ENCODE results near the gene GSK3A.
"Not testable (repeated sequence)": the region's sequence is repeated elsewhere in the genome, so short reads cannot be mapped to it uniquely, and the experiment has no call there.

The GSK3A gene

GRCh38 chr19:42268704-42269477, 26.5 kb upstream of the GSK3A start, which contains the start of gene CIC:
Gene CIC (plus strand): TSS chr19:42269252. CDS start chr19:42271784, 2,532 bp downstream.
- DNase-seq (ENCODE audit: low read depth), result peak; percentile 100

GRCh38 chr19:42268142-42268703, 25.8 kb upstream of the GSK3A start:
- peak; percentile 99 for DNase-seq (ENCODE audit: low read depth)

DNA sequence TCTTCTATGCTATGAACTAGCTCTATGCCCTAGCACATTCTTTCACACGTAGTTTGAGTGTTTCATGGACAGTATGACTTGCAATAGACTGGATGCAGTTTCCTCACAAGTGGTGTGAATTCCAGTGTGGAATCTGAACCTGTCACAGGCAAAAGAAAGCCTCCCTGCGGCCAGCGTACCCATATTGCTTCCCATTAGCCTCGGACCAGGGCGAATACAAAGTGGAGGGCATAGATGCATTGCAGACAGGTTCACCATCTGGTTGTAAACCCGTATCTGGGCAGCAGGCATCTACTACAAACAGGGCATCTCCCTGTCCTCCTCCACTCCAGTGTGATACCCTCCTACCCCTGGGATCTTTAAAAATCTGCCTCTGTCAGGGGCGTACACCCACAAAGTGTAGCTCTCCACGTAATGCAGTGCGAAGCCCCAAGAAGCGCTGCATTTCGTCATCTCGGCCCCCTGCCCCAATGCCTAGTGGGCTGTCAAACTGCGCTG, 25.3 kb upstream of the GSK3A start:
- no peak for DNase-seq (ENCODE audit: low read depth)

GRCh38 chr19:42266928-42267603, 24.7 kb upstream of the GSK3A start:
- not testable (repeated sequence) for DNase-seq (ENCODE audit: low read depth)

GRCh38 chr19:42266105-42266504, 23.7 kb upstream of the GSK3A start:
- DNase-seq (ENCODE audit: low read depth), result not testable (repeated sequence)

DNA sequence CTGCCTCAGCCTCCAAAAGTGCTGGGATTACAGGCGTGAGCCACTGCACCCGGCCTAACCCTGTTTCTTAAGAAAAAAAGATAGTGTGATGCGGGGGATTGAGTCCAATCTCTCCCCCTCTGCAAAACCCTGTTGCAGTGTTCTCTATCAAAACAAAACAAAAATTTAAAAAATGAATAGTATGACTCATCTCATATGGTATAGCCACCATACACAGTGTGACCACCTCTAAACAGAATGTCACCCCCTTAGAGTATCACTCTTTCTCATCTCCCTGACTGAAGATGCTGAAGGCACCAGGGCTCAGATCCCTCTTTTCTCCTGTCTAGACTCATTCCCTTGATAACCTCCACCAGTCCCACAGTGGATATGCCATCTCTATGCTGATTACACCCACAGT, 19.4 kb upstream of the GSK3A start:
- no peak for DNase-seq (ENCODE audit: low read depth)

- DNase-seq (ENCODE audit: low read depth), result not testable (repeated sequence)
These were observed 15.4 kb upstream of the GSK3A start for GRCh38 chr19:42257842-42258241.

DNA sequence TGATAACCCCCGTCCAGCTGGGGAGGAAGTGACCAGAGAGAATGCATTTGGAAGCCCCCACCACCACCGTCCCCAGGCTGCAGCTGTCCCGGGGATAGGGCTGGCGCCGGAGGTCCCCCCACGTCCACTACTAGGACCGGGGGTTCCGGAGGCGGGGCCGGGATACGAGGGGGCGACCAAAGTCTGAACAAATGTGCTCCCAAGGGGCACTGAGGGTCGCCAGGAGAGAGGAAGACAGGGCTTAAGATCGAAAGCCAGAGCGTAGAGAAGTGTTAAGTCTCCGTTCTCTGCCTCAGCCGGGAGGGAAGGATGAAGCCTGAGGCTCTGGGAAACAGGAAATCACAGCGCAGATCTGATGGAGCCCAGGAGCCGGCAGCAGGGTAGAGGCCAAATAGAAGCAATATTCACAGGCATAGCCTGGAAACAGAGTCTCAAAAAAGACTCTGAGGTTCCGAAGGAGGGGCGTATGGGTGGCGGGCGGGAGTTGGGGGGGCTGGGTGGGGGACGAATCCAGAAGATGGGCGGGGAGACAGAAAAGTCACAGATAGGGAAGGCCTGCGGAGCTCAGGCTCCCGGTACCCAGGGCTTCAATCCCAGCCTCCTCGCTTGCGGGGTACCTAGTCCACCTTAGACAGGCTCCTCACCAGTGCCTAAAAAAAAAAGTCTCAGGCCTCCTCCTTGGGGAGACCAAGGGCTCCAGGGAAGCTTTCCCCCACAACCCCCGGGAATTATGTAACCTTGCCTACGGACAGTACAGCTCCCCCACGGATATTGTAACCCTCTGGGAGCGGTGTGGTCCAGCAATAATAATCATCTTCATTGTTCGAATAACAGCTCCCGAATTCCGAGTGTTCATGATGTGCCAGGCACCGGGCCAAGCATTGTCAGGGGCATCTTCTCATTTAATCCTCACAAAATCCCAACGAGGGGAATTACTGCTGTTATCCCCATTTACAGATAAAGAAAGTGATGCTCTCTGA, 13.7 kb upstream of the GSK3A start:
- no peak for DNase-seq (ENCODE audit: low read depth)

GRCh38 chr19:42254850-42255765, 12.7 kb upstream of the GSK3A start, which contains the start of gene ERF:
Gene ERF (minus strand): TSS chr19:42255128. CDS start chr19:42254999, 129 bp downstream.
- DNase-seq (ENCODE audit: low read depth), result peak; percentile 83

DNA sequence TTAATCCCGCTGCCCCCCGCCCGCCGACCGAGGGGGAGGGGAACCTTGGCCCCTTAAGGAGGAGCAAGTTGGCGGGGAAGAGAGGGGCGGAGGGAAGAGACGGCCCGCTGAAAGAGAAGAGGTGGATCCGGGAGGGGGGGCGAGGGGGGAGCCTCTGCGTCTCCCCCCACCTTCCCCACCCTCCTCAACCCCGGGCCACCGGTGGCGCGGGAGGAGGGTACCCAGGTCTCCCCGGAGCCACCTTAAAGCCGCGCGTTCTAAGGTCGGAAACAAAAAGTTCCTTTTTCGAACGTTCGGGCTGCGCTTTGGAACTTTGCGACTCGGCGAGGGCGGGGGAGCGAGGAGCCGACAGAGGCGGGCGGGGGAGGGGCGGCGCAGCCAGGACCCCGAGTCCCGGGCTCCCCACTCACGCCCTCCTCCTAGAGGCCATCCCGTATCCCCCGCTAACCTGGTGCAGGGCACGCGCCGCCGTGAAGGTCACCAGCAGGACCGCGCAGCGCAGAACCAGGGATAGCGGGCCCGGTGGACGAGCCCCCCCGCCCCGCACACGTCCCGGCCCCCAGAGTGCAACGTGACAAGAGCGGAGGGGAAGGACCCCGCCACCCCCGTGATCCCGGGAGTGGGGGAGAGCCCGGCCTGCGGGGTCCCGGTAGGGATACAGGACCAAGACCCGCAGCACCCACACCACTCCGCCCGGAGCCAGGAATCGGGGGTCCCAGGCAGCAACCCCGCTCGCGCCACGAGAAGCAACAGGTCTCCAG, 11.9 kb upstream of the GSK3A start:
- no peak for DNase-seq (ENCODE audit: low read depth)

- DNase-seq (ENCODE audit: low read depth), result no peak
These were observed 11.1 kb upstream of the GSK3A start for GRCh38 chr19:42253245-42254088.

DNA sequence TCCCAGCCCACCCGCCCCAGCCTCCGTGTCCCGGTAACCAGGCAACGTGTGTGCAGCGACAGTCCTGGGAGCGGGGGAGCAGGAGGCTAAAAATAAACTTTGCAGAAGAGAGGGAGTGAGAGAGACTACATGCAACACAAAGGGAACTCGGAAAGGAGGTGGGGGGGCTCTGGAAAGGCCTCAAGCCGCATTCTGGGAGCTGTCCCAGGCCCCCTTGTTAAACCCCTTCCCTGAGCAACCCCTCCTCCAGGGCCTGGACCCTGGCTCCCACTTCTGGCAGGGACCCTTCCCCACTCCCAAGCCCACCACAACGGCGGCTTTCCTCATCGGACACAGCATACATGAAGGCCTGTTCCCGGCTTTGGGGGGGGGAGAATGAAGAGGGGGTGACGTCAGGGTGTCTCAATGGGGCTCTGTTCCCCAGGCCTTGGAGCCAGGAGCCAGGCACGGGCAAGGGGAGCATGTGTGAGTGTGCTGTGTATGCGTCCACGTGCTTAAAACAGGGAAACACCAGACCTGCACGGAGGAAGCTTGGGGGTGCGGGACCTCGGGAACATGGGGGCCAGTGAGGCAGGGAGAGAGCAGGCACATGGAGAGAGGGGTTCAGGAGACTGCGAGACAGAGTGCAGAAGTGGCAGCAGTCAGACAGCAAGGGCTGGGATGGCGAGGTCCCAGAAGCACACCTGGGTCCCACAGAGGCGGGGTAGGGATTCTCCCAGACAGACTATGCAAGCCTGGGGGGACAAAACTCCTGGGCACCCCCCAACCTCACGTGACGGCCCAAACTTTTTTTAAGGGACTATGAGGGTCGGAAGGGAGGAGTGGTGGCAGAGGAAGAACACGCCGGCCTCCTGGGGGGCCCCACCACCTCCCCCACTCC, 10.2 kb upstream of the GSK3A start:
- DNase-seq (ENCODE audit: low read depth), result no peak

DNA sequence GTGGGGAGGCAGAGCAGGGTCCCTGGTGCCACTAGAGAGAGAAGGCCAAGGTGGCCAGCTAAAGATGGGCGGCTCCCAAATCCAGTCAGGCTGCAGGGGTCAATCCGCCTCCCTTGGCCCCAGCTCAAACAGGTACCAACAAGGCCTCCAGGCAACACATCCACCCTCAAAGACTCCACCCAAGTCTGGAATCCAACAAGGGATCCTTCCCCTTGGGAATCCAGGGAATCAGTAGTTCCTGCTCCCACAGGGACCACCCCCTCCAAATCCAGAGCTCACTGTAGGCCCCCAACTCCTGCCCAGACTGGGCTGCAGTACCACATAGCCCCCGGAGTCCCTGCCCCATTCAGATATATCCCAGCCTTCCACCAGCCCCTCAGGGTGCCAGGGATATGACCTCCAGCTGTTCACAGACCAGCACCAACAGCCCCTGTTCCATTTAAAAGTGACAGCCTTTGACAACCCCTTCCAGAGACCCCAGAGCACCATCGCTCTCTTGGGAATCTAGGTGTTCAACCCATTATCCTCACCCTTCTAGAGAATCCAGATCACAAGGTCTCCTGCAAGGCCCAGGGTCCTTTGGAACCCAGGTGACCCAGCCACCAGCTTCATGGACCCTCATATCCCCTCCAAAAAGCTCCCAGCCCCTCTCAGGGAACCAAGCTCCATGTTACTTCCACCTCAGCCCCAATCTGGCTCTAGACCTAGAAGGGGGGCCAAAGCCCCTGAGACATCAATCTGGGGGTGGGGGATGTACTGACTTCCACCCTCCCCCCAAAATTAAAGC, 9.4 kb upstream of the GSK3A start:
- no peak for DNase-seq (ENCODE audit: low read depth)

GRCh38 chr19:42250666-42251531, 8.5 kb upstream of the GSK3A start:
- no peak for DNase-seq (ENCODE audit: low read depth)

DNA sequence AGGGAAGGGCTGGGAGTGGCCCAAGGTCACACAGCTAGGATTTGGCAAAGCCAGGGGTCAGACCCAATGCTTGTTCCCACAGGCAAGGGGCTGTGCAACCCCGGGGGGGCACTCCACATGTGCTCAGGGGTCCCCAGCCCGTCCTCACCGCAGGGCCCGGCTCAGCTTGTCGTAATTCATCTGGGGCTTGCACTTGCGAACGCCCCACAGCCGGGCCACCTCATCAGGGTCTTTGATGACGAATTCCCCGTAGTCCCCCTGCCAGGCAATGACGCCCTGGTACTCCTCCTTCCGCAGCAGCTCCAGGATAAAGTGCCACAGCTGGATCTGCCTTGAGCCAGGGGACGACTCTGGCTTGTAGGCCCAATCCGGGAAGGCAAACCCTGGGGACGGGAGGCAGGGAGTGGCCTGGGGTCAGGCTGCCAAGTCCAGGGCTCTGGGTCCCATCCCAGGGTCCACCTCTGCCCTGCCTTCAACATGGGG, 7.8 kb upstream of the GSK3A start:
- no peak for DNase-seq (ENCODE audit: low read depth)

DNA sequence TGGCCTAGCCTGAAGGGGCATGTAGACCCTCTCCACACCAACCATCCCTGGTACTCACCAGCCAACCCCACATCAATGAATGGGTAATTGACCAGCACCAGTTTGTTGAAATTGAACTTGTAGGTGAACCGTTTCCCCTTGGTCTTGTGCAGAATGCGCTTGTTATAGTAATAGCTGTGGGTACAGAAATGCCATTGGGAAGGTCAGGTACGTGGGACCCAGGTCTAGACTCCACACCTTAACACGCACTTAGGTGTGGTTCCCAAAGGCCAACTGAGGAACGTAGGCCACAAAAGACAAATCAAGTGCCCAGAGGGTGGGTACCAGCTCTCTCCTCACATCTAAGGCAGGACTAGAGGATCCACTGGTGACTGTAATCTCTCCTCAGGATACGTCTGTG, 7.4 kb upstream of the GSK3A start:
- DNase-seq (ENCODE audit: low read depth), result no peak
